Ishikawa (cell line): ENCODE results near the gene EID2B.

Source experiments
- CEBPB ChIP-seq: IDR thresholded peaks from 2 replicates; pipeline ENCODE4 v1.6.1; 2012
- CREB1 ChIP-seq: IDR thresholded peaks from 2 replicates; pipeline ENCODE4 v1.6.1; 2012; ENCODE audit warnings: low read depth
- EGR1 ChIP-seq: IDR thresholded peaks from 2 replicates; pipeline ENCODE4 v1.6.1; 2012
- EP300 ChIP-seq: IDR thresholded peaks from 2 replicates; pipeline ENCODE4 v1.6.1; 2012; ENCODE audit warnings: borderline replicate concordance
- FOXM1 ChIP-seq: IDR thresholded peaks from 2 replicates; pipeline ENCODE4 v1.6.1; 2012; ENCODE audit warnings: low read depth, borderline replicate concordance
- RAD21 ChIP-seq: IDR thresholded peaks from 2 replicates; pipeline ENCODE4 v1.6.1; 2012; ENCODE audit warnings: low read depth
- TAF1 ChIP-seq: IDR thresholded peaks from 2 replicates; pipeline ENCODE4 v1.6.1; 2012; ENCODE audit warnings: low read depth, mild to moderate bottlenecking
- TEAD4 ChIP-seq: IDR thresholded peaks from 2 replicates; pipeline ENCODE4 v1.6.1; 2012
- YY1 ChIP-seq: IDR thresholded peaks from 2 replicates; pipeline ENCODE4 v1.6.1; 2012; ENCODE audit warnings: low read depth
- ZBTB7A ChIP-seq: IDR thresholded peaks from 2 replicates; pipeline ENCODE4 v1.6.1; 2012; ENCODE audit warnings: low read depth
- TF ChIP-seq, protein P1 (sequence below): IDR thresholded peaks from 2 replicates; pipeline ENCODE4 v1.6.1; 2012; ENCODE audit warnings: low read depth, mild to moderate bottlenecking
- TF ChIP-seq, protein P2 (sequence below): IDR thresholded peaks from 2 replicates; pipeline ENCODE4 v1.6.1; 2012
- TF ChIP-seq, protein P3 (sequence below): IDR thresholded peaks from 2 replicates; pipeline ENCODE4 v1.6.1; 2012

DNA sequence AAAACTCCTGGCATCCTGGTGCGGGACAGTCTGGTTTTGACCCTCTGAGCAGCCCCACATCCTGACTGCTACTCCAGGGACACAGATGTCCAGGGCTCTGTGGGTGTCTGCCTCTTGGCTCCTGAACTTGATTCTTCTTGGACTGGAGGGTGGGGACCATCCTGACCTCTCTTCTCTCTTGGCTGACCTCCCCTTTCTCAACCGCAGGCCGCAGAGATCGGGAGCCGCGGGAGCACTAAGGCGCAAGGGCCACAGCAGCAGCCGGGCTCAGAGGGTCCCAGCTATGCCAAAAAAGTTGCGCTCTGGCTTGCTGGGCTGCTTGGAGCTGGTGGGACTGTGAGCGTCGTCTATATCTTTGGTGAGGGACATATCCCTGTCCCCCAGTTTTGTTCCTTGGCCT lies 51.0 kb downstream of the EID2B start:
- TF ChIP-seq ZBTB7A = no peak
- no peak for TF ChIP-seq CEBPB
- TF ChIP-seq CREB1 = no peak
- no peak for TF ChIP-seq RAD21
- TF ChIP-seq, protein P1, sequence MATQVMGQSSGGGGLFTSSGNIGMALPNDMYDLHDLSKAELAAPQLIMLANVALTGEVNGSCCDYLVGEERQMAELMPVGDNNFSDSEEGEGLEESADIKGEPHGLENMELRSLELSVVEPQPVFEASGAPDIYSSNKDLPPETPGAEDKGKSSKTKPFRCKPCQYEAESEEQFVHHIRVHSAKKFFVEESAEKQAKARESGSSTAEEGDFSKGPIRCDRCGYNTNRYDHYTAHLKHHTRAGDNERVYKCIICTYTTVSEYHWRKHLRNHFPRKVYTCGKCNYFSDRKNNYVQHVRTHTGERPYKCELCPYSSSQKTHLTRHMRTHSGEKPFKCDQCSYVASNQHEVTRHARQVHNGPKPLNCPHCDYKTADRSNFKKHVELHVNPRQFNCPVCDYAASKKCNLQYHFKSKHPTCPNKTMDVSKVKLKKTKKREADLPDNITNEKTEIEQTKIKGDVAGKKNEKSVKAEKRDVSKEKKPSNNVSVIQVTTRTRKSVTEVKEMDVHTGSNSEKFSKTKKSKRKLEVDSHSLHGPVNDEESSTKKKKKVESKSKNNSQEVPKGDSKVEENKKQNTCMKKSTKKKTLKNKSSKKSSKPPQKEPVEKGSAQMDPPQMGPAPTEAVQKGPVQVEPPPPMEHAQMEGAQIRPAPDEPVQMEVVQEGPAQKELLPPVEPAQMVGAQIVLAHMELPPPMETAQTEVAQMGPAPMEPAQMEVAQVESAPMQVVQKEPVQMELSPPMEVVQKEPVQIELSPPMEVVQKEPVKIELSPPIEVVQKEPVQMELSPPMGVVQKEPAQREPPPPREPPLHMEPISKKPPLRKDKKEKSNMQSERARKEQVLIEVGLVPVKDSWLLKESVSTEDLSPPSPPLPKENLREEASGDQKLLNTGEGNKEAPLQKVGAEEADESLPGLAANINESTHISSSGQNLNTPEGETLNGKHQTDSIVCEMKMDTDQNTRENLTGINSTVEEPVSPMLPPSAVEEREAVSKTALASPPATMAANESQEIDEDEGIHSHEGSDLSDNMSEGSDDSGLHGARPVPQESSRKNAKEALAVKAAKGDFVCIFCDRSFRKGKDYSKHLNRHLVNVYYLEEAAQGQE = no peak
- TF ChIP-seq, protein P2, sequence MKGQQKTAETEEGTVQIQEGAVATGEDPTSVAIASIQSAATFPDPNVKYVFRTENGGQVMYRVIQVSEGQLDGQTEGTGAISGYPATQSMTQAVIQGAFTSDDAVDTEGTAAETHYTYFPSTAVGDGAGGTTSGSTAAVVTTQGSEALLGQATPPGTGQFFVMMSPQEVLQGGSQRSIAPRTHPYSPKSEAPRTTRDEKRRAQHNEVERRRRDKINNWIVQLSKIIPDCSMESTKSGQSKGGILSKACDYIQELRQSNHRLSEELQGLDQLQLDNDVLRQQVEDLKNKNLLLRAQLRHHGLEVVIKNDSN = no peak
- no peak for TF ChIP-seq FOXM1
- TF ChIP-seq EP300 = no peak
- TF ChIP-seq TAF1 = no peak
- TF ChIP-seq, protein P3, sequence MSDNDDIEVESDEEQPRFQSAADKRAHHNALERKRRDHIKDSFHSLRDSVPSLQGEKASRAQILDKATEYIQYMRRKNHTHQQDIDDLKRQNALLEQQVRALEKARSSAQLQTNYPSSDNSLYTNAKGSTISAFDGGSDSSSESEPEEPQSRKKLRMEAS = no peak
- no peak for TF ChIP-seq YY1
- TF ChIP-seq TEAD4 = no peak
- TF ChIP-seq EGR1 = no peak
